Stomach (tissue), 9 donors: ENCODE data around the gene BZW1. TPM values are rescaled to one million over a fixed set of nuclear protein-coding genes. Genes with fewer than 3 reads are reported as not detected.

Experiments
- DNase-seq, 2 donors: peaks; one replicate each; pipeline versions ENCODE4 v3.0.0 to v3.0.0-alpha.2; 2013 to 2019
- H3K27ac ChIP-seq, 5 donors: fragments of 200-600 bp in 4 of 5; sonication (generic) in 4 of 5; one replicate each; pipeline ENCODE4 v1.5.1; 2013 to 2019; ENCODE audit warnings: mild to moderate bottlenecking in 1 of 5, moderate library complexity in 1 of 5
- H3K27me3 ChIP-seq, 3 donors: fragments of 200-600 bp; sonication (generic); one replicate each; pipeline ENCODE4 v1.5.1; 2017 to 2019; ENCODE audit warnings: mixed run types in 1 of 3
- H3K36me3 ChIP-seq, 4 donors: fragments of 200-600 bp; sonication (generic); 1 replicate in 3 of 4; 2 replicates in 1 of 4; pipeline ENCODE4 v1.5.1; 2016 to 2019
- H3K4me1 ChIP-seq, 4 donors: fragments of 200-600 bp; sonication (generic); one replicate each; pipeline ENCODE4 v1.5.1; 2016 to 2019
- H3K4me3 ChIP-seq, 4 donors: fragments of 200-600 bp; sonication (generic) in 3 of 4; one replicate each; pipeline ENCODE4 v1.5.1; 2016 to 2019; ENCODE audit warnings: mild to moderate bottlenecking in 1 of 4
- H3K9me3 ChIP-seq, 4 donors: fragments of 200-600 bp; sonication (generic); one replicate each; pipeline ENCODE4 v1.5.1; 2016 to 2019
- EP300 ChIP-seq: sonication (generic); formaldehyde crosslinking; IDR thresholded peaks from one replicate; pipeline ENCODE4 v1.6.1; 2017; ENCODE audit warnings: antibody characterized with exemption
- POLR2A ChIP-seq, 4 donors: fragments of 450-650 bp; IDR thresholded peaks; one replicate each; pipeline ENCODE4 v1.6.1; 2016; ENCODE audit warnings: antibody characterized with exemption in 4 of 4, control low read depth in 2 of 4, mild to moderate bottlenecking in 1 of 4, moderate library complexity in 1 of 4
- POLR2AphosphoS5 ChIP-seq, 3 donors: sonication (generic); formaldehyde crosslinking; IDR thresholded peaks; one replicate each; pipeline ENCODE4 v1.6.1; 2016; ENCODE audit warnings: antibody characterized with exemption in 3 of 3
- WGBS, 5 donors: extraction: QIAGEN DNeasy Blood & Tissue Kit in 3 of 5; methylation state at CpG; one replicate each; pipeline versions ENCODE4 v1.1.5 to v1.1.7; 2013 to 2018; 5-methylcytosine and 5-hydroxymethylcytosine counted together
- intact Hi-C: fragments of 100-400 bp; cut with DNase I; formaldehyde crosslinking; loops from one replicate; pipeline ENCODE4 v1.15.1; 2023; ENCODE audit warnings: low total_unique reads
- polyA plus RNA-seq, 3 donors: library from polyadenylated mRNA; stranded (reverse); fragments of 200-250 nt; gene quantifications; one replicate each; pipeline ENCODE4 v1.2.3, GENCODE V29; 2013
- total RNA-seq, 5 donors: library from RNA; depleted of rRNA; stranded (reverse); fragments of >200 nt; gene quantifications; one replicate each; pipeline versions ENCODE4 v1.1.0 to v1.2.3, GENCODE V29; 2014 to 2016
- TF ChIP-seq, protein P1 (sequence below), 7 experiments: fragments of 450-650 bp in 4 of 7; fragments of 200-600 bp in 3 of 7; sonication (generic) in 3 of 7; IDR thresholded peaks; one replicate each; pipeline ENCODE4 v1.5.1; 2016 to 2019; ENCODE audit warnings: antibody characterized with exemption in 7 of 7, control low read depth in 2 of 7, mild to moderate bottlenecking in 1 of 7
- donor health status: healthy with polysubstance abuse.
- donor health status: Bipolar disorder and iron deficiency.
- donor health status: healthy.

Gene BZW1
- total and polyA plus RNA-seq, 8 donors, result 31.0 to 530 (median 94.4) TPM

DNA sequence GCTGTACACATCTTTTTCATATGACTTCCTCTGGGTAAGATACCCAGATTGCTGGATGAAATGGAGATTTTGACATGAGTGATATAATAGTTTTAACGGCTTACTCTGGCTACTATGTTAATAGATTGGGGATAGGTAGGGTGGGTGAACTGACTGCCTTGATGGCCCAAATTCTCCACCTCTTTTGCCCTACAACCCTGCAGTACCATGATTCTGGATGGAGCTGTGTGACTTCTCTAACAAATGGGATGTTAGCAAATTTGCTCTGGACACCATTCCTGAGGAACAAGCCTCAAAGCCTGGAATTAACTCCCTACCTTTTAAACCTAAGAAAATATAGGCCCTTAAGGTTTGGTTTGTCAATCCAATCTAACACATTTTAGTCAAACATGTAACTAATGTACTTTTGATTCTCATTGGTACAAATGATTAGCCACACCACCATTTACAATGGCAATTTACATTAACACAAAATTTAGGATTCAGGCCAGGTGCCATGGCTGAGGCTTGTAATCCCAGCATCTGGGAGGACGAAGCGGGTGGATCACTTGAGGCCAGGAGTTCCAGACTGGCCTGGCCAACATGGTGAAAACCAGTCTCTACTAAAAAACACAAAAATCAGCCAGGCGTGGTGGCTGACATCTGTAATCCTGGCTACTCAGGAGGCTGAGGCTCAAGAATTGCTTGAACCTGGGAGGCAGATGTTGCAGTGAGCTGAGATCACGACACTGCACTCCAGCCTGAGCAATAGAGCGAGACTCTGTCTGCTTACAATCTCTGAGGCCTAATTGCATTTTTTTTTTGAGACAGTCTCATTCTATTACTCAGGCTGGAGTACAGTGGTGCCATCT is 39.9 kb downstream of the BZW1 start:
- no peak for DNase-seq
- H3K4me1 ChIP-seq, result peaks cover 0 to 16% (median 5%) of the 10 kb centered on the region in 4 donors
- TF ChIP-seq, protein P1, sequence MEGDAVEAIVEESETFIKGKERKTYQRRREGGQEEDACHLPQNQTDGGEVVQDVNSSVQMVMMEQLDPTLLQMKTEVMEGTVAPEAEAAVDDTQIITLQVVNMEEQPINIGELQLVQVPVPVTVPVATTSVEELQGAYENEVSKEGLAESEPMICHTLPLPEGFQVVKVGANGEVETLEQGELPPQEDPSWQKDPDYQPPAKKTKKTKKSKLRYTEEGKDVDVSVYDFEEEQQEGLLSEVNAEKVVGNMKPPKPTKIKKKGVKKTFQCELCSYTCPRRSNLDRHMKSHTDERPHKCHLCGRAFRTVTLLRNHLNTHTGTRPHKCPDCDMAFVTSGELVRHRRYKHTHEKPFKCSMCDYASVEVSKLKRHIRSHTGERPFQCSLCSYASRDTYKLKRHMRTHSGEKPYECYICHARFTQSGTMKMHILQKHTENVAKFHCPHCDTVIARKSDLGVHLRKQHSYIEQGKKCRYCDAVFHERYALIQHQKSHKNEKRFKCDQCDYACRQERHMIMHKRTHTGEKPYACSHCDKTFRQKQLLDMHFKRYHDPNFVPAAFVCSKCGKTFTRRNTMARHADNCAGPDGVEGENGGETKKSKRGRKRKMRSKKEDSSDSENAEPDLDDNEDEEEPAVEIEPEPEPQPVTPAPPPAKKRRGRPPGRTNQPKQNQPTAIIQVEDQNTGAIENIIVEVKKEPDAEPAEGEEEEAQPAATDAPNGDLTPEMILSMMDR (IDR thresholded peaks at IDR 0.05), result no peak
- TF ChIP-seq EP300, result no peak
- TF ChIP-seq POLR2A (IDR thresholded peaks at IDR 0.05), result no peak
- peak in 1 of 3 donors; percentile 2 for TF ChIP-seq POLR2AphosphoS5 (IDR thresholded peaks at IDR 0.05)
- H3K9me3 ChIP-seq, result no peaks in the 10 kb centered on the region
- peaks cover 62 to 66% (median 65%) of the 10 kb centered on the region in 4 donors for H3K36me3 ChIP-seq
- H3K27ac ChIP-seq, result no peak overlapping the region
- H3K4me3 ChIP-seq, result no peak overlapping the region
- 95 to 97% (median 96%) methylated on average over 6 of the region's 6 CpGs for WGBS, 5 donors
- H3K27me3 ChIP-seq, result no peaks in the 10 kb centered on the region
- intact Hi-C loops, result no loop called here

DNA sequence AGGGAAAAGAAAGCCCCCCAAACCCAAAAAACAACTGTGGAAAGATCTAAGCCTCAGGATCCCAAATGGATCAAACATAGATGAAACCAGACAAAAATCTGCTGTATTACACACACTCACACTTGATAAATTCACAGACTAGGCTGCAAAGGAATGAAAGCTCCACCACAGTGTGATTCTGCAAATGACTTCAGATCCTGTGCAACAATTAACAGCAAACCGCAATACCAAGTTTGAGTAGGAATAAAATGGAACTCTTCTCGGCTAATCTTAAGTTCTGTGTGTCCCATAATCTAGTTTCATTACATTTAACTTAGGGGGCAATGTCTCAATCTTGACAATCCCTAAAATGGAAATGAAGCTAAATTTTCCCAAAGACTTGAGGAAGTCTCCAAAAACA is 40.9 kb downstream of the BZW1 start:
- WGBS, 5 donors, result 92 to 99% (median 96%) methylated on average over 2 of the region's 2 CpGs
- H3K36me3 ChIP-seq, result peaks cover 72 to 76% (median 75%) of the 10 kb centered on the region in 4 donors
- no peak for DNase-seq

DNA sequence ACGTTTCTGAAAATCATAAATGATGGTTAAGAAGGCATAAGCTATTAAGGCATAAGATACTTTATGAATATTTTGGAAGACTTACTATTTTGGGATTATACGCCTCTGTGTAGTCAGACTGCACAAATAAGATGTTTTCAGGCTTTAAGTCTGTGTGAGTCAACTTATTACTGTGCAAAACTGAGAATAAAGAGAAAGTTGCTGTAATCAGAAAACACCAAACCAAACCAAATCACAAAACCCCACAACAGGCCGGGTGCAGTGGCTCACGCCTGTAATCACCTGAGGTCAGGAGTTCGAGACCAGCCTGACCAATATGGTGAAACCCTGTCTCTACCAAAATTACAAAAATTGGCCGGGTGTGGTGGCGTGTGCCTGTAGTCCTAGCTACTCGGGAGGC is 45.1 kb downstream of the BZW1 start:
- peaks cover 82 to 93% (median 88%) of the 10 kb centered on the region in 4 donors for H3K36me3 ChIP-seq
- H3K27ac ChIP-seq, result no peak overlapping the region
- no peak overlapping the region for H3K4me3 ChIP-seq
- no peaks in the 10 kb centered on the region for H3K9me3 ChIP-seq
- TF ChIP-seq POLR2A (IDR thresholded peaks at IDR 0.05), result no peak
- no peak for TF ChIP-seq EP300
- TF ChIP-seq POLR2AphosphoS5 (IDR thresholded peaks at IDR 0.05), result no peak
- TF ChIP-seq, protein P1 (IDR thresholded peaks at IDR 0.05), result no peak
- intact Hi-C loops, result no loop called here
- H3K27me3 ChIP-seq, result no peaks in the 10 kb centered on the region
- peaks cover 31 to 68% (median 47%) of the 10 kb centered on the region in 4 donors for H3K4me1 ChIP-seq
- DNase-seq, result no peak
- WGBS, 5 donors, result 74 to 85% (median 80%) methylated on average over 8 of the region's 8 CpGs

More for the DNA sequence above, 40.9 kb downstream of the BZW1 start:
- no peak overlapping the region for H3K4me3 ChIP-seq
- H3K27me3 ChIP-seq, result no peaks in the 10 kb centered on the region
- TF ChIP-seq POLR2AphosphoS5 (IDR thresholded peaks at IDR 0.05), result no peak
- TF ChIP-seq EP300, result no peak
- no peak for TF ChIP-seq POLR2A (IDR thresholded peaks at IDR 0.05)
- TF ChIP-seq, protein P1 (IDR thresholded peaks at IDR 0.05), result no peak
- intact Hi-C loops, result no loop called here
- peaks cover 0 to 25% (median 10%) of the 10 kb centered on the region in 4 donors for H3K4me1 ChIP-seq
- no peaks in the 10 kb centered on the region for H3K9me3 ChIP-seq
- H3K27ac ChIP-seq, result no peak overlapping the region

DNA sequence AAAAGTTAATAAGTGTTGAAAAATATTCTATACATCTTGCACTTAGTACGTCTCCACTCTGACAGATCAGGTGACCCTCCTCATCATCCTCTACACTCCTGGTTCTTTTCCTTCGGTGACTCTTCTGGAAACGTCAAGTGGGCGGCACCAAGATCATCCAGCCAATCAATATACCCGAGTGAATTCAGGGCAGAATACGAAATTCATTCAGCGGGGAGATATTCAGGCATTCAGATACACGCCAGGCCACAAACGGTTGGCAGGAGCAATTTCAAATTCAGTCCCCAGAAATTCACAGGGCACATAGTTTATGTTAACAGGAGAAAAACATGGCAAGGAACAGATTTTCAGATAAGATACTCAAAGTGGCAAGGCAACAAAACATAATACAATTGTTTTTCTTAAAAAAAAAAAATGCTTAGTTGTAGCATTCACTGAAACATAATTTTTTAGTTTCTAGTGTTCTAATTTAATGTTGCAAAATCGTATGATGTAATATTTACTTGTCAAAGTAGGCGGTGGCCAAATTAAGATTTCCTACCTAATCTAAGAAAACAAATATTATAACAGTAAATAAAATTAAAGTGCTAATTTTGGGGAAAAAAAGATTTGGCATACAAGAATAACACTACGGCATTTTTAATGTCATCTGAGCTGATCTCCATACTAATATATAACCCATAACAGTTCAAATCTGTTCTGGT is 48.5 kb downstream of the BZW1 start:
- Histone ChIP-seq H3K27me3 (no peaks in the 10 kb centered on the region), H3K9me3 (no peaks in the 10 kb centered on the region), H3K36me3 (peaks cover 47 to 58% (median 54%) of the 10 kb centered on the region in 4 donors), H3K27ac (peak overlapping the region; percentile 50 to 100 (median 100)), H3K4me3 (peak overlapping the region; percentile 2 to 98 (median 82)), H3K4me1 (peaks cover 35 to 77% (median 58%) of the 10 kb centered on the region in 4 donors)
- WGBS, 5 donors, result 13 to 16% (median 15%) methylated on average over 12 of the region's 12 CpGs
- intact Hi-C loops, result no loop called here
- peak in 1 of 2 donors; percentile 52 for DNase-seq
- TF ChIP-seq POLR2AphosphoS5 (IDR thresholded peaks at IDR 0.05) (peak in 1 of 3 donors; percentile 38), POLR2A (IDR thresholded peaks at IDR 0.05) (no peak)
